ENCODE results near the gene FBXW2.
"Not testable (repeated sequence)": the region's sequence is repeated elsewhere in the genome, so short reads cannot be mapped to it uniquely, and the experiment has no call there.

FBXW2 gene

DNA sequence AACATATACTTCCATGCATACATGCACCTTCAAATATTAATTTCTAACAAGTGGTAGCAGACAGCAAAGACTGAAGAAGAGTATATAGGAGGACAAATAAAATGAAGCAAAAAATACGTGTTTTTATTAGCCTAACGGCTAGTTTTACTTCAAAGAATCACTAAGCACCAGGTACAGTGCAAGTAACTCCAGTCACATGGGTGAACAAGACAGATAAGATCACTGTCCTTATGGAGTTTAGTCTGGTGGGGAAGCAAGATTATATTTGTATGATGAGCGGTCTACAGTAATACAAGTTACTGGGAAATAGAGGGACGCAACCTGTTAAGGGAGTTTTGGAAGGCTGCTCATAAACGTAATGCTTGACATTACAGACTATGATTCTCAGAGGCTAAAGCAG is 16.0 kb downstream of the FBXW2 start:
- no peak for DNase-seq

DNA sequence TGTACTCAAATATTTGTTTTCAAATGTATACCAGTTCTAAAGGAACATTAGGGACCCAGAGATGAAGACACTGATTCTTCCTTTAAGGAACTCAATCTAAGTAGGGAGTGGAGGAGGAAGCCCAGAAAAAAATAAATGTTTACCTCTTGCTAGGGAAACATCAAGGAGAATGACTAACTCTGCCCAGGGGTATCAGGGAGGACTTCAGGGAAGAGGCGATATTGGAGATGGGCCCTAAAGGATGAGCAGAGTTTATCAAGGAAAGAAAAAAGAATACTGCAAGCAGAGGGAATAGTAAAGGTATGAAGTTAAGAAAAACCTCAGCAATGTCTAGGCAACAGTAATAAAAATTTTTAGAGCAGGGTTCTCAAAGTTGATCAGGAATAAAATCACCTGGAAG is 16.4 kb downstream of the FBXW2 start:
- DNase-seq: no peak

DNA sequence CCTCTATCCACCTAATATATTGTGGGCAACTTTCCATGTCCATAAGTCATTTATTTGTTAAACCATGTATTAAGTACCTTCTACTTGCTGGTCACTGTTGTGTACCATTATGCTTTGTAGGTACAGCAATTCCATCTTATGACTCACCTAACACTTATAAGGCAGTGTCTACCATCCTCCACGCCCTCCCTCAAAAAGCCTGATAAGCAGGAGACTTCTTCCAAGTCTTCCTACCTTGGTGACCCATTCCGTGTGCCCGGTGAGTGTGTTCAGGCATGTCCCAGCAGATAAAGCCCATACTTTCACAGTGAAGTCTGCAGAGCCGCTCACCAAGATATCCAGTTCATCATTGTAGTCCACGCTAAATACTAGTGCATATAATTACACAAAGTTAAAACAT is 17.4 kb downstream of the FBXW2 start:
- DNase-seq: no peak

DNA sequence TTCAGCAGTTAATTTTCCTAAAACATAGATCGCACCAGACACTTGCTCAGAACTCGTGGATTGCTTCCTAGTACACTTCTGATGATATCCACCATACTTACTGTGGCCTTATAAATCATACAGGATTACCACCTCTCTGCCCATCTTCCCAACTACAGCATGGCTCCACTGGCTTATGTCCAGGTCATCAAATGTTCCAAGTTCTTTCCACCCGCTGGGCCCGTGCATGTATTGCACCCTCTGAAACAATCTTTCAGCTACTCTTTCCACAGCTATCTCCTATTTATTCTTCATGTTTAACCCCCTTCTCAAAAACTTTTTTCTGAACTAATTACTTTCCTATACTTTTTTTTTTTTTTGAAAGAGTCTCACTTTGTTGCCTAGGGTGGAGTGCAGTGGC is 18.5 kb downstream of the FBXW2 start:
- no peak for DNase-seq

DNA sequence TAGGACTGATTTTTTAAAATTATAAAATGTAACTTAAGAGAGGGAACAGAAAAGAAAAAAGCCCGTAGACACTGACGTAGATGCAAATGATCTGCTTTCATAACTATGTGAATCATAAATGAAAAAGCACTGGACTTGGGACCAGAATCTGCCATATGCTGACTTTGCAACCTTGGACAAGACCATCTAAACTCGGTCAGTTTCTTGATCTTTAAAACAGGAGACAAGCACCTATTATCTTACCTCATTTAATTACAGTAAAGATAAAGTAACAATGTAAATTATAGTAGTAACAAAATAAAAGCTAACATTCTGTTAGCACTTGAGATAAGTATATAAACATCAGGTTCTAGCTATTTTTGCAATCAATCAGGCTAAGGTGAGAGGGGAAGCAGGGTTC is 20.0 kb downstream of the FBXW2 start:
- no peak for DNase-seq

DNA sequence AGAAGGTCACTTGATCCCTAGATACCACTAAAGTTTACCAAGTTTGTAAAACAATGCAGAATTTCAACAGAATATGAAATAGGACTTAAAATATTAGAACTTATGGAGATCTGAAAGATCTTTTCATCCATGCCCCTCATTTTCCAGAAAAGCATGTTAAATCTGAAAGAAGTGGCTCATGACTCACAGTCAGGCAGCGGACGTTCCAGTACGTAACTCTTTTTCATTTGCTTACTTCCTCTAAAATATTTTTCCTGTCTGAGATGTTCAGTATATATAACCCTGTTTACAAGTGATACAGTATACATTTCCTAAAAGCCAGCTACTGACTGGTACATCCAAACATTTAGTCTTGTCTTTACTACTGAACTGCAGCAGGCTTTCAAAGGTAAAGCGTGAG is 22.3 kb downstream of the FBXW2 start:
- no peak for DNase-seq

DNA sequence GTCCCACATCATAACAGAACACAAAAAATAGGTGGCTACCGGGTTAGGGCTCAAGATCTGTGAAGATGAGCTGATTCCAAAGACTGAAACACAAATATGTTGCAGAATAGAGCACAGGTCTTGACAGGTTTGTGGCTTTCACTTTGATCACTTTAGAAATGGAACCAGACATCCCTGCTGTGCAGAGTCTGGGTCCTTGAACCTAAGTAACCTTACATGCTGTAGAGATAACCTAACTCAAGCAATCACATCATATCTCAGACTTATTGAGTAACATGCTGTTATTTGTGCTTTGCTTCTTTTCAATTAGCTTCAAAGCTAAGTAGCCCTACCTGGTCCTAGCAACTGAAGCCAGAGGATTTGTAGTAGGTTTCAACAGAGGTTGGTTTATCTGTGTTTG is 24.3 kb downstream of the FBXW2 start:
- no peak for DNase-seq

DNA sequence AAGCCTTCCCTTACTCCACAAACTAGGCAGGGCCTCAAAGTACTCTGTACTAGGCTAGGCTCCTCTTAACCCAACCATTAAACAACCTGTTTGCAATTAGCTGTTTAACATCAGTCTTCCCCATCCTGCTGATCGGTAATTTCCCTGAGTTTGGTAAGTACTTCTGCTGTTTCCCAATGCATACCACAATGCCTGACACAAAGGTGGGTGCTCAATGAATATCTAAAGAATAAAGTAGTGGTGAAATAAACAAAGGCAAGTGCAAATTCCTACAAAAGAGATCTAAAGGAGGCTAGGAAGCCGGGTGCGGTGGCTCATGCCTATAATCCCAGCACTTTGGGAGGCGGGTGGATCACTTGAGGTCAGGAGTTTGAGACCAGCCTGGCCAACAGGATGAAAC is 25.0 kb downstream of the FBXW2 start:
- no peak for DNase-seq

DNA sequence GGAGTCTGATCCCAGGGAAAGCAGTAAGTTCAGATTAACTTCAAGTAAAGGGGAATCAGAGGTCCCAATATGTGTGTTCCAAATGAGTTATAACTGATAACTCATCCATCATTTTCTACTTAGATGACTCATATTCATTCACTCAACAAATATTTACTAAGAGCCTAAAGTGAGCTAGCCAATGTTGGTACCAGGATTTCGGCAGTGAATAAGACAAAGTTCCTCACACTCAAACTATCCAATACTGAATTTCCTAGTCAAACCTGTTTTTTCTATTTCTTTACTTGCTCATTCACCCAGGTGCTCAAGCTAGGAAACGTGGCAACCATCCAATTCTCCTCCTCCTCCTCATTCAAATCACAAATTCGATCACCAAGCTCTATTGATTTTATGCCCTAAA is 25.8 kb downstream of the FBXW2 start:
- DNase-seq: no peak

DNA sequence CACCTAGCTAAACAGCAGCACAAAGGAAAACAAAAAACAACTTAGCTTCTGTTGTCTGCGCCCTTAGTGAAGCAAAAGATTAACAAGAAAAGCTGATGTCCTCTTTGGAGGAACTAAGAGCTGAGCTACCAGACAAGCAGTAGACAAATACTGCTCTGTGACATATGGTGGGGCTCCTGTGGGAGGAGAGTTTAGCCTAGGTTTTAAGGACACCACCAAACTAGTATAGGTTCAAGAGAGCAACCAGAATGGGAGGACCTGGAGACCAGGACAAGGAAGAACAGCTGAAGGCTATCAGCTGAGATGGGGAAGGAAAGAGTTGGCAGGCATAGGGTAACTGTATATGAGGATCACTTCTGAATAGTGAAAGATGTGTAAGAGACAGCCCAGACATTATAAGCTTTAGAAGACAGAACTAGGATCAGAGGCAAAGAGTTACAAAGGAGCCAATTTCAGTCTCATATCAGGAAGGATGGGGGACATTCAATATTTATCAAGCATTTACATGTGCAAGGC is 27.2 kb downstream of the FBXW2 start:
- no peak for DNase-seq

DNA sequence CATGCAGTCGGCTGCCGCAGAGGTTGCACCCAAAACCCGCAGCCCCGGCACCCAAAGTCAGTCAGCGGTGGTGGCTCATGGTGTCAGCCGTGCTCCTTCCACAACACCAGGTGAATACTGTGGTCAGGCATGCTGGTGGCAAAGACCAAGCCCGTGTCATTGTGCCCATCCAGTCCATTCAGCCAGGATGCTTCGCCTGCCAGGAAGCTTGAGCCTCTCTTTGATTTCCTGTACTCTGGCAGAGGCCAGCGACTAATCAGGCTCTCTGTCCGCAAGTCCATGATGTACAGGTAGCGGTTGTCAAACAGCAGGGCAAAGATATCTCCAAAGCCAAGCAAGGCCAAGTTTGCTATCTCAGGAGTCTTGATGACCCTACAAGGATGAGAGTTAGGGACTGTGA is 28.7 kb downstream of the FBXW2 start:
- no peak for DNase-seq

DNA sequence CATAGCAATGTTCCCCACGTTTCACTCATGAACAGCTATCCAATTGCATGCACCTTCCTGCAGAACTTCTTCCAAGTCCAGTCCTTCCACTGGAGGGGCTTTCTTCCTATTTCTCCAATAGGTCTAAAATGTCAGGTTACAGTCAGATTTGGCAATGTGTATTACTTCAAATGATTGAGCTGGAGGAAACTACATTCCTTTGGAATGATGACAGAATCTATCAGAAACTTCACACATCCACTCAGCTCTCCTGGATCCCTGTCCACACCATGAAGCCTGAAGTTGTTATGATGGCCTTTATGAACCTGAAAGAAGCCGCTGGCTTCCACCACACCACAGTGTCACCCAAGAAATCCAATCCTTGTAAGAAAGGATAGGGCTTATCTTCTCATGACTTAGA is 32.2 kb downstream of the FBXW2 start:
- DNase-seq: no peak

DNA sequence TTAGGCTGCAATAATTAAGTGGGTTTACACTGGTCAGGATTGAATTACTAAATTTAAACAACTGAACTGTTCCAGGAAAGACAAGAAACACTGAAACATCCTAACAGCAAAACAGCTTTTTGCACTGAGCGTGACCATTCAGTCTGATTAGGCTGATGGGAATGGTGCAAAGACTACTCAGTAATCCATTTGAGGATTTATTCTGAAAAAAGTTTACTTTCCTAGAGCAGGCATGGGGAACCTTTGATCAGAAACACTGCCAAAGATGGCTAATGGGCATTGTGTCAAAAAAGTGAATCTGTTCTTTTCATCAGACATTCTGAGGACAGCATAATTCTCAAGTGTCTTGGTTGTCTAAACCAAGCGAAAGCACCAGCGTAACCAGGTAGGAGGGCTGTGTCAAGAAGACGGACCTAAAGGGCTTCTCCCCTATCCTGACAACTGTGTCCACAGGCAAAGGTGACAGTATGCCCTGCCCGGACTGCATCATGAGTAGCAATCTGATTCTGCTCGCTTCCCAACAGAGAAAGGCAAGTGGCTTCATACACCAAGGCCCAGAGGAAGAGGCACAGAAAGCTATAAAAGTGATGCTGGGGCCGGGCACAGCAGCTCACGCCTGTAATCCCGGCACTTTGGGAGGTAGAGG is 33.3 kb downstream of the FBXW2 start:
- no peak for DNase-seq

DNA sequence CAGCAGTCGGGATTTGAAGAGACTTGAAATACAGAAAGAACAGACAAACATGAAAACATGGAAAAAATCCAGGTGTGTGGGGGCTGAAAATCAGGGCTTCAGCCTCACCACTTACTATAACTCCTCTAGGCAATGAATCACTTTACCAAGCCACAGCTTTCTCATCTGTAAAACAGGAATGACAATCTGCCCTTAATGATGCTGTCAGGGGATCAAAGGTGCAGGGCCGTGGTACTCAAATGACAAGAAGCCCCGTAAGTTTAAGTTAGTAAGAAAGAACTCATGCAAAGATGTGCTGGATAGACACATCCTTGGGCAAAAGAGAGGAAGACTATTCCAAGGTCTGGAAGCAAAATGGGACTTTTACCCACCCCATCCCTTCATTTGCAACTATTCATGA is 34.7 kb downstream of the FBXW2 start:
- no peak for DNase-seq

DNA sequence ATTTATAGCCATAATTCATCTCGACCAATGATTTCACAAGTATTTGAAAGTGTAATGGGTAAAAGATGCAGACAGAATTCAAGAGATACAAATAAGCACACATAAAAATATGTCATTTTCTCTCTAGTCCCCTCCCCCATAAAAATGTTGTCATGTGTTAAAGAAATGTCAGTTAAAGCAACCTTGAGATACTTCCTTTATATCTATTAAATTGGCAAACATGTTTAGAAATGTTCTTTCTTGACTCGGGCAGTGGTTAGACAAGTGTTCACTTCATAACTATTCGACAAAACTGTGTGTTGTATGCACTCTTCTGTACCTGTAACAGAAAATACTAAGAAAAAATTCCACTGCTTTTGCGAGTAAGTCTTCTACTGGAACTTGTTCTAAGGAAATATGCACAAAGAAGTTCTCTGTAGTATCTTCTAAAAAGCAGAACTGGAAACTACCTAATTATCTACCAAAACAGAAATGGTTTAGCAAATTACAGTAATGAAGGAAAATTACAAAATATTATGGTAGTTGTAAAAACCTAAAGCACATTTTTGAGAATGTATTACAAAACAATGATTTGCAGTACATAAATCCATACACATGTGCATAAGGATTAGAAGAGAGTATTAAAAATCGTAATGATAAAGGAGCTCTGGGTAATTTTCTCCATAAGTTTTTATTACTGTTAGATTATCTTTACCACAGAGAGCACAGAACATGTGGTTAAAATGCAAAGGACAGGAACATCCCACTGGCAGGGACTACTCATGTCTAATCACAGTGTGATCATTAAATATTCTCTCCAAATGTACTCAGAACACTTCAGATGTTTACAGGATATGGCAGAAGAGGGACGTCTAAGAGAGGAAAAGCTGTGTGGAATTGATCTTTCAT is 35.9 kb downstream of the FBXW2 start:
- no peak for DNase-seq

DNA sequence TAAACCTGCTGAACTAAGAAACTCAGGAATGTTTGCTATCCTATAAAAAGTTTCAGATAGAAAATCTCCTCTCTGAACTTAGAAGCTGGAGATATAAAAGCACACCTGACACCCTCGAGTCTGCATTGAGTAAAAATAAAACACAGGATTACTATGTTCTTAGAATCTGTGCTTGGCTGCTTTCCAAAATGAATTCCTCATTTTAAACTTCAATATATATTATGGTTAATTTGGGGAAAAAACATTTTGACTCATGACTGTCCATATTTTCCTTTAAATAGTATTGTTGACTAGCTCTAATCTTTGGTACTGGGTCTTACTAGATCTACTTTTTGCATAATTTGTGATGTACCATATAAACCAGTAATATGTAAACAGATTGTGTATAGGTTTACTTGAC is 36.7 kb downstream of the FBXW2 start:
- DNase-seq: no peak

DNA sequence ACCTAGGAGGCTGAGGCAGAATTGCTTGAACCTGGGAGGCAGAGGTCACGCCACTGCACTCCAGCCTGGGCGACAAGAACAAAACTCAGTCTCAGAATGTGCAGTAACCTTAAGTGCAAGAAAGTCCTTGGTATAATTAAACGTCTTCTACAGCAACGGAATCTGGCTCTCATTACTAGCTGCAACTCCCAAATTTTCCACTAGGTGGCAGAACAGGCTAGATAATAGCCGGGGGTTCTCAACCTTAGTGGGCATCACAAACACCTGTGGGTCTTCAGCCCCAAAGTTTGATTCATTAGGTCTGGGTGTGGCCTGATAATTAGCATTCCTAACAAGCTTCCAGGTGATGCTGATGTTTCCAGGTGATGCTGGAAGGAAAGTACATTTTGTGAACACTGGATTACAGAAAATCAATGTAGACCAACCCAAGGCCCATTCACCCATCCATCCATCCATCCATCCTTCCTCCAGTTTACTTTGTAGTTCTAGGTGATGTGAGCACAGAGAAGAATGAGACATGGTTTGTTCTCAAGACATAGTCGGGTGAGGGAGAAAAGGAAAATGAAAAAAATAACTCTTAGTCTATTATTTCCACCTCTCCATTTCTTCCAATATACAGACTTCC is 37.3 kb downstream of the FBXW2 start:
- DNase-seq: peak; percentile 36

DNA sequence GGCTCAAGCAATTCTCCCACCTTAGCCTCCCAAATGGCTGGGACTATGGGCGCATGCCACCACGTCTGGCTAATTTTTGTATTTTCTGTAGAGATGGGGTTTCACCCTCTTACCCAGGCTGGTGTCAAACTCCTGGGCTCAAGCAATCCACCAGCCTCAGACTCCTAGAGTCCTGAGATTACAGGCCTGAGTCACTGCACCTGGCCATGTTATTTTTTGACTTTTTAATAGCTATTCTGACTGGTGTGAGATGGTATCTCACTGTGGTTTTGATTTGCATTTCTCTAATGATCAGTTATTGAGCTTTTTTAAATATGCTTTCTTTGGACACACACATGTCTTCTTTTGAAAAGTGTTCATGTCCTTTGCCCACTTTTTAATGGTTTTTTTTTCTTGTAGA is 38.2 kb downstream of the FBXW2 start:
- DNase-seq: no peak

DNA sequence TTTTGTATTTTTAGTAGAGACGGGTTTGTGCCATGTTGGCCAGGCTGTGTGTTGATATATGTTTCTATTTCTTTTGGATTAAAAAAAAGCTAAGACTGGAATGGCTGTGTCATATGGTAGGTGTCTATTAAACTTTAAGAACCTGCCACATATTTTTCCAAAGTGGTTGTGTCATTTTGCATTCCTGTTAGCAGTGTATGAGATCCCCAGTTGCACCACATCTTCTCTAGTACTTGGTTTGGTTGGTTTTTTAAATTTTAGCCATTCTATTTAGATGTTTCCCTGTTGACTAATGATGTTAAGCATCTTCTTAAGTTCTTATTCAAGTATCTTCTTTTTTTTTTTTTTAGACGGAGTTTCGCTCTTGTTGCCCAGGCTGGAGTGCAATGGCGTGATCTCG is 42.8 kb downstream of the FBXW2 start:
- no peak for DNase-seq

DNA sequence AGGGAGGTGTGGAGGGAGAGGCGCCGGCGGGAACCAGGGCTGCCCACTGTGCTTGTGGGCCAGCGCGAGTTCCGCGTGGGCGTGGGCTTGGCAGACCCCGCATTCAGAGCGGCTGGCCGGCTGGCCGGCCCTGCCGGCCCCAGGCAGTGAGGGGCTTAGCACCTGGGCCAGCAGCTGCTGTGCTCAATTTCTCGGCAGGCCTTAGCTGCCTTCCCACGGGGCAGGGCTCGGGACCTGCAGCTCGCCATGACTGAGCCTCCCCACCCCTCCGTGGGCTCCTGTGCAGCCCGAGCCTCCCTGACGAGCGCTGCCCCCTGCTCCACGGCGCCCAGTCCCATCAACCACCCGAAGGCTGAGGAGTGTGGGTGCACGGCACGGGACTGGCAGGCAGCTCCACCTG is 46.9 kb downstream of the FBXW2 start:
- DNase-seq: not testable (repeated sequence)

DNA sequence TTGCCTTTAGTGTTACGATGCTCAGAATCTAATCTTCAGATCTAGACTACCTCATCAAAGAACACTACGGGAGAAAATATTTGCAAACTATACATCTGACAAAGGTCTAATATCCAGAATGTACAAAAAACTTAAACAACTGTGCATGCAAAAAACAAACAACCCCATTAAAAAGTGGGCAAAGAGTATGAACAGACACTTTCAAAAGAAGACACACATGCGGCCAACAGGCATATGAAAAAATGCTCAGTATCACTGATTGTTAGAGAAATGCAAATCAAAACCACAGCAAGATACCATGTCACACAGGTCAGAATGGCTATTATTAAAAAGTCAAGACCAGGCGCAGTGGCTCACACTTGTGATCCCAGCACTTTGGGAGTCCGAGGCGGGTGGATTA is 47.9 kb downstream of the FBXW2 start:
- DNase-seq: no peak

DNA sequence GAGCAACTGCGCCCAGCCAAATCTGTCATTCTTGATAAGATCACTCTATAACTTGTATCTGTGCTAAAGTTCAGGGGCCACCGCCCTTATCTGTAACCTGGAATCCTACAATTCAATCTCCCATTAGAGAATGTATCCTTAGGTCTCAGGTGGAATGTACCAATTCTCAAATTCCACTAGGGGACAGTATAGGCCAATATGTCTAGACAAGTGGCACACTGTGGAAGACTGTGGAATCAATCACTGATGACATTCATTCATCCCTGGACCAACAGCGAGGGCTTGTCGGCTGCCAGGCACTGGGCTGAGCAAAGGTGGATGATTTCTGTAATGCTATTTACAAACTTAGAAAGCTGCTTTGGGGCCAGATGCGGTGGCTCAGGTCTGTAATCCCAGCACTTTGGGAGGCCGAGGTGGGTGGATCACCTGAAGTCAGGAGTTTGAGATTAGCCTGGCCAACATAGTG is 50.2 kb downstream of the FBXW2 start:
- no peak for DNase-seq

DNA sequence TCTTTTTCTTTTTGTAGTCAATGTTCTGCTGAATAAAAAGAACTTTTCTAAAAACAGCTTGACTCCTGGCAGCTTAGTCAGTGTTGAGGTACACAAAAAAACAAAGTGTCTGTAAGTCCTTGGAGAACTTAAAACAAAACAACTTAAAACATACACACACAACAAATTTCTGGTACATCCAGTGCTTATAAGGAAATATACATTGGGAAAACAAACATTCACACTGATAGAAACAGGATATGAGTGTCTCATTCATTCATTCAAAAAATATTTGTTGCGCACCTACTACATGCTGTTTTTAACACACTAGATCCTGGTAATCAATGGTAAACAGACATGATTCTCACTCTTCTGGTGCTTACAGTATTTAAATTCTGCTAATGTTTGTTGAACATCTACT is 51.5 kb downstream of the FBXW2 start:
- DNase-seq: no peak

DNA sequence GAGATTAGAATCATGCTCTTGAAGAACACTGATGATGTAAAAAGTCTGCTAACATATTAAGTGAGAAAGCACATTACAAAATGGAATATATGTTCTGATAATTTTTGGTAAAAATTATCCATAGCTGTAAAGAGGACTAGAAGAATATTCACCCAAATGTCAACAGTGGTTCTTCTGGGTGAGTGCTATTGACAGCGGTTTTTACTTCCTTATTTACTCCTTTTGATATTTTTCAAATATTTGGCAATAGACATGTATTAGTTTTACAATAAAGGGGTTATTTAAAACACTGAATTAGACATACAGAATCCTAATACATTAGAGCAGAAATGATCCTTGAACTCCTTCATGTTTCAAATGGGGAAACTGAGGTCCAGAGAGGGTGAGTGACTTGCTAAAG is 52.0 kb downstream of the FBXW2 start:
- DNase-seq: no peak
